K562 (cell line): ENCODE data around the gene EPN3. TPM values are rescaled to one million over a fixed set of nuclear protein-coding genes. Genes with fewer than 3 reads are reported as not detected.
A peak's percentile ranks its signal among the peaks of the same experiment; 100 is the strongest.

ENCODE experiments used
- ATAC-seq: fragments of 200-7000 bp; cut with Tn5 transposase; 3 replicates; pipeline ENCODE4 v1.9.1; 2020; ENCODE audit warnings: moderate library complexity
- Bru-seq: library from RNA; stranded (reverse); fragments of 400-500 nt; gene quantifications from one replicate; lab custom pipeline; 2021; lab: Mats Ljungman, UMichigan
- BruChase-seq, 2 experiments: library from RNA; stranded (reverse); fragments of 400-500 nt; gene quantifications; one replicate each; lab custom pipeline; 2021; lab: Mats Ljungman, UMichigan
- BruUV-seq: library from RNA; stranded (reverse); fragments of 400-500 nt; replicated peaks from 2 replicates; lab custom pipeline; 2021; lab: Mats Ljungman, UMichigan
- CTCF ChIA-PET: fragments of 300-600 bp; formaldehyde crosslinking; extraction: SDS; loops from one replicate; lab custom pipeline; 2021; ENCODE audit warnings: low intra/inter-chr PET ratio; lab: Yijun Ruan, JAX
- POLR2A ChIA-PET: fragments of 300-600, 350-650 bp; sonication (Branson Sonifier 250); formaldehyde crosslinking; extraction: SDS; loops from one replicate; lab custom pipeline; 2021; ENCODE audit warnings: antibody characterized with exemption, inconsistent platforms; lab: Yijun Ruan, JAX
- DNase-seq, 4 experiments: peaks; one replicate each; pipeline versions ENCODE4 v3.0.0 to v3.0.0-alpha.2; 2011 to 2018; ENCODE audit warnings: low spot score in 3 of 4, mixed read lengths in 3 of 4; ENCODE audit errors: extremely low read depth in 1 of 4
- FAIRE-seq: peaks from 2 replicates; lab custom pipeline; 2011; peaks lifted over from hg19 to GRCh38; lab: Jason Lieb, UNC
- H2AFZ ChIP-seq: 2 replicates; pipeline ENCODE4 v1.6.0; 2011; ENCODE audit warnings: low read depth, low read length, control low read depth, inconsistent platforms
- H3K27ac ChIP-seq: fragments of 200-600 bp; 3 replicates; pipeline ENCODE4 v1.8.0; 2011; ENCODE audit warnings: low read depth, mild to moderate bottlenecking, control low read depth, inconsistent platforms, low read length, moderate library complexity, mixed read lengths; ENCODE audit errors: extremely low read depth
- H3K27me3 ChIP-seq, 2 experiments: fragments of 300-600 bp in 1 of 2; 2 replicates in 1 of 2; 3 replicates in 1 of 2; pipeline versions ENCODE4 v1.6.0 to v1.8.0; 2011; ENCODE audit warnings: inconsistent platforms in 2 of 2, low read length in 2 of 2, mild to moderate bottlenecking in 1 of 2, mixed read lengths in 1 of 2, moderate library complexity in 1 of 2; ENCODE audit not compliant: control insufficient read depth in 2 of 2, insufficient read depth in 2 of 2
- H3K36me3 ChIP-seq: fragments of 300-600 bp; 3 replicates; pipeline ENCODE4 v1.8.0; 2011; ENCODE audit warnings: mild to moderate bottlenecking, low read length, inconsistent platforms; ENCODE audit not compliant: control insufficient read depth, insufficient read depth
- H3K4me1 ChIP-seq, 2 experiments: fragments of 200-600 bp in 1 of 2; replicated peaks in 1 of 2; 2 replicates in 1 of 2; 3 replicates in 1 of 2; pipeline versions ENCODE4 v1.5.1 to v1.8.0; 2011; ENCODE audit warnings: inconsistent platforms in 2 of 2, low read length in 2 of 2, mild to moderate bottlenecking in 1 of 2, mixed read lengths in 1 of 2, moderate library complexity in 1 of 2; ENCODE audit not compliant: control insufficient read depth in 2 of 2, insufficient read depth in 2 of 2
- H3K4me2 ChIP-seq: 2 replicates; pipeline ENCODE4 v1.6.1; 2011; ENCODE audit warnings: low read length, control low read depth, inconsistent platforms, mixed read lengths; ENCODE audit not compliant: insufficient read depth
- H3K4me3 ChIP-seq: fragments of 200-600 bp; sonication (generic), shearing (Covaris generic); 2 replicates; pipeline ENCODE4 v1.5.1; 2016; ENCODE audit warnings: control low read depth, inconsistent platforms
- H3K79me2 ChIP-seq: fragments of 200-600 bp; 3 replicates; pipeline ENCODE4 v1.8.0; 2011; ENCODE audit warnings: low read length, inconsistent platforms; ENCODE audit not compliant: control insufficient read depth, insufficient read depth
- H3K9ac ChIP-seq, 2 experiments: 2 replicates each; pipeline versions ENCODE4 v1.6.0 to v1.6.1; 2011; ENCODE audit warnings: low read depth in 2 of 2, low read length in 2 of 2, control low read depth in 1 of 2, inconsistent platforms in 1 of 2, mild to moderate bottlenecking in 1 of 2, mixed read lengths in 1 of 2; ENCODE audit not compliant: insufficient read depth in 1 of 2
- H3K9me1 ChIP-seq: one replicate; pipeline ENCODE4 v1.6.0; 2011; ENCODE audit warnings: inconsistent platforms, mild to moderate bottlenecking, low read length, moderate library complexity; ENCODE audit not compliant: control insufficient read depth, insufficient read depth
- H3K9me3 ChIP-seq: replicated peaks from 2 replicates; pipeline ENCODE4 v1.5.1; 2011; ENCODE audit warnings: low read depth, low read length, inconsistent platforms; ENCODE audit not compliant: control insufficient read depth, insufficient read depth
- H4K20me1 ChIP-seq: replicated peaks from 2 replicates; pipeline ENCODE4 v1.6.1; 2011; ENCODE audit warnings: low read length, inconsistent platforms, mixed read lengths; ENCODE audit not compliant: control insufficient read depth, insufficient read depth
- PURB ChIP-seq: sonication (generic); formaldehyde crosslinking; IDR thresholded peaks from 2 replicates; pipeline ENCODE4 v1.9.0; 2021; ENCODE audit warnings: low read depth, mild to moderate bottlenecking, missing genetic modification reagents
- ZBTB7A ChIP-seq: IDR thresholded peaks from 2 replicates; pipeline ENCODE4 v1.6.1; 2011; ENCODE audit warnings: low read depth, mild to moderate bottlenecking, low read length, moderate library complexity, borderline replicate concordance; ENCODE audit not compliant: control insufficient read depth
- WGBS: fragments of 100-300 bp; shearing (Covaris generic); methylation state at CpG from one replicate; pipeline ENCODE4 v1.1.6; 2016; ENCODE audit warnings: low coverage, mixed read lengths; ENCODE audit not compliant: insufficient coverage; ENCODE audit errors: missing lambda C conversion rate; 5-methylcytosine and 5-hydroxymethylcytosine counted together
- in situ Hi-C: fragments of 300-500 bp; cut with MboI; formaldehyde crosslinking; loops from 4 replicates; pipeline ENCODE4 v1.15.0; 2018; ENCODE audit warnings: inconsistent platforms, mixed read lengths
- intact Hi-C: fragments of 100-400 bp; cut with micrococcal nuclease; formaldehyde crosslinking; loops from 2 replicates; pipeline ENCODE4 v1.14.2; 2022
- long read RNA-seq, 3 experiments: library from polyadenylated mRNA in 2 of 3; library from RNA in 1 of 3; unstranded in 2 of 3; stranded (forward) in 1 of 3; transcript quantifications; one replicate each; pipeline ENCODE4 v2.0.0, GENCODE V29; 2019 to 2022
- polyA minus RNA-seq, 3 experiments: library from RNA; depleted of rRNA, polyadenylated mRNA; stranded (reverse); fragments of >200 nt; gene quantifications; 2 replicates each; pipeline ENCODE4 v1.2.3, GENCODE V29; 2011
- polyA plus RNA-seq, 8 experiments: library from polyadenylated mRNA; depleted of rRNA in 4 of 8; stranded (reverse) in 5 of 8; unstranded in 3 of 8; fragments of >200 nt; fragmentation: Nextera tagmentation in 2 of 8; fragmentation: Illumina TruSeq in 1 of 8; extraction: Ambion mirVana in 2 of 8; extraction: Trizol in 1 of 8; gene quantifications; 2 replicates each; pipeline versions ENCODE4 v1.2.1 to v1.2.3, GENCODE V29; 2011 to 2014; ENCODE audit warnings: inconsistent platforms in 1 of 8, missing spikeins in 1 of 8
- total RNA-seq, 7 experiments: library from RNA; depleted of rRNA in 6 of 7; stranded (reverse); fragments of >200 nt in 6 of 7; fragmentation: Illumina TruSeq in 2 of 7; extraction: Trizol in 2 of 7; gene quantifications; 2 replicates each; pipeline versions ENCODE4 v1.2.1 to v1.2.3, GENCODE V29; 2011 to 2021; ENCODE audit warnings: low replicate concordance in 1 of 7
- TF ChIP-seq, protein P1 (sequence below), 2 experiments: fragments of 450-650 bp in 1 of 2; IDR thresholded peaks; 2 replicates each; pipeline ENCODE4 v1.6.1; 2011 to 2017; ENCODE audit warnings: low read depth in 2 of 2, antibody characterized with exemption in 1 of 2, borderline replicate concordance in 1 of 2, low read length in 1 of 2, mild to moderate bottlenecking in 1 of 2, mixed read lengths in 1 of 2; ENCODE audit not compliant: control insufficient read depth in 1 of 2
- TF ChIP-seq, protein P2 (sequence below): sonication (generic); formaldehyde crosslinking; IDR thresholded peaks from 2 replicates; pipeline ENCODE4 v1.8.0; 2022; ENCODE audit warnings: missing genetic modification reagents, mild to moderate bottlenecking, moderate library complexity, borderline replicate concordance

Gene EPN3
- 0.09 TPM in 1 of 2 replicates, not detected in the other for total RNA-seq (2011; cell fraction: chromatin; rRNA removed; ENCODE audit: low replicate concordance)
- 0.33 TPM in 1 of 2 replicates, not detected in the other for total RNA-seq (2011; cell fraction: nucleolus; rRNA removed)
- not detected in 2 replicates for total RNA-seq (2011; cell fraction: nucleoplasm; rRNA removed)
- total RNA-seq (2014; rRNA removed), result not detected in 2 replicates
- total RNA-seq (2014; rRNA removed; fragmentation: Illumina TruSeq; extraction: Trizol), result not detected in 2 replicates
- total RNA-seq (2015; rRNA removed; fragmentation: Illumina TruSeq; extraction: Trizol), result not detected in 2 replicates
- 0.16 TPM in 2 replicates for total RNA-seq (2021)
- polyA plus RNA-seq (2011; rRNA removed), result not detected in 2 replicates
- polyA plus RNA-seq (2011; cell fraction: cytosol; rRNA removed), result 0.01 TPM in 1 of 2 replicates, not detected in the other
- 0.04 and 0.07 TPM in 2 replicates for polyA plus RNA-seq (2011; cell fraction: nucleus; rRNA removed)
- not detected in 2 replicates for polyA plus RNA-seq (2012)
- polyA plus RNA-seq (2014; fragmentation: Illumina TruSeq; extraction: Trizol), result not detected in 2 replicates
- polyA plus RNA-seq (2014; fragmentation: Nextera tagmentation; extraction: Ambion mirVana), result not detected
- not detected in 2 replicates for polyA plus RNA-seq (2014; rRNA removed)
- 0.09 TPM in 1 of 2 replicates, not detected in the other for polyA minus RNA-seq (2011; rRNA and poly(A)+ RNA removed)
- not detected in 2 replicates for polyA minus RNA-seq (2011; cell fraction: cytosol; rRNA and poly(A)+ RNA removed)
- polyA minus RNA-seq (2011; cell fraction: nucleus; rRNA and poly(A)+ RNA removed), result 0.11 TPM in 1 of 2 replicates, not detected in the other
- percentile 21 among the genes with signal in this experiment for Bru-seq, nascent RNA
- BruChase-seq, experiment 1, labeled RNA remaining after a 2-hour chase, result percentile 15 among the genes with signal in this experiment
- percentile 13 among the genes with signal in this experiment for BruChase-seq, experiment 2, labeled RNA remaining after a 6-hour chase
- long read RNA-seq, experiment 1, result 0 reads
- long read RNA-seq, experiment 2, result 0 reads
- long read RNA-seq, experiment 3, result 0 reads

DNA sequence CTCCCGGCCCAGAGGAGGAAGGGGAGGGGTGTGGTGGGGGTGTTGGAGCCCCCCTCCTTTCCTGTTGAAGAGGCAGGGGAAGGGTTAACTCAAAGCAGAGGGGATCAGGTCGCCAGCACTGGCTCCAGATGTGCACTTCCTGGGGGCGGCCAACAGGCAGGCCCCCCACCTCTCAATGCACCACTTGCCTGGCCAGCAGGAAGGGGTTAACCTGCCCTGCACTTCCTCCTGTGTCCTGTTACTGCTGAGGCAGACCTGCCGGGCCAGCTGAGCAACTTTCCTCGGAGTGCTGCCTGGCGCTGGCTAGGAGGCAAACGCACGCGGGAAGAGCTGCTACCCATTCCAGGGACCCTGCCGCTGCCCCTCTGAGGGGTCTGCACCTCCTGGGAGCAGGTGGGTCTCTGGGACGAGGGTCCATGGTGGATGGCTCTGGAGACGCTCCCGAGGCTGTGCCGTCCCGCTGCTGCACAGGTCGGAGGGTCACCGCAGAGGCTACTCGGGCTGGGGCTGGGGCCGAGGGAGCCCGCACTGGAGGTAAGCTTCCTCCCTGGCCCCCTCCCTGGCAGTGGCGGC lies at the start of gene EPN3:
TSS of gene EPN3 (plus strand) at position 284 of the 573 bp plus-strand sequence. CDS start 3,822 bp downstream, outside the sequence.
- no peak within 1 kb of the TSS for H3K27ac ChIP-seq
- ATAC-seq (peak; percentile 48), FAIRE-seq (no peak), DNase-seq (no peak)
- no peaks in the 10 kb centered on the region for H3K9me1 ChIP-seq
- ChIA-PET CTCF (no interaction called here), POLR2A (interaction anchor here (0.5 to 1.1 kb wide), 3 partner anchors 9 to 184 kb away, joined by 3 to 4 read pairs (median 3); no protein-coding TSS in a partner anchor)
- TF ChIP-seq, protein P1, sequence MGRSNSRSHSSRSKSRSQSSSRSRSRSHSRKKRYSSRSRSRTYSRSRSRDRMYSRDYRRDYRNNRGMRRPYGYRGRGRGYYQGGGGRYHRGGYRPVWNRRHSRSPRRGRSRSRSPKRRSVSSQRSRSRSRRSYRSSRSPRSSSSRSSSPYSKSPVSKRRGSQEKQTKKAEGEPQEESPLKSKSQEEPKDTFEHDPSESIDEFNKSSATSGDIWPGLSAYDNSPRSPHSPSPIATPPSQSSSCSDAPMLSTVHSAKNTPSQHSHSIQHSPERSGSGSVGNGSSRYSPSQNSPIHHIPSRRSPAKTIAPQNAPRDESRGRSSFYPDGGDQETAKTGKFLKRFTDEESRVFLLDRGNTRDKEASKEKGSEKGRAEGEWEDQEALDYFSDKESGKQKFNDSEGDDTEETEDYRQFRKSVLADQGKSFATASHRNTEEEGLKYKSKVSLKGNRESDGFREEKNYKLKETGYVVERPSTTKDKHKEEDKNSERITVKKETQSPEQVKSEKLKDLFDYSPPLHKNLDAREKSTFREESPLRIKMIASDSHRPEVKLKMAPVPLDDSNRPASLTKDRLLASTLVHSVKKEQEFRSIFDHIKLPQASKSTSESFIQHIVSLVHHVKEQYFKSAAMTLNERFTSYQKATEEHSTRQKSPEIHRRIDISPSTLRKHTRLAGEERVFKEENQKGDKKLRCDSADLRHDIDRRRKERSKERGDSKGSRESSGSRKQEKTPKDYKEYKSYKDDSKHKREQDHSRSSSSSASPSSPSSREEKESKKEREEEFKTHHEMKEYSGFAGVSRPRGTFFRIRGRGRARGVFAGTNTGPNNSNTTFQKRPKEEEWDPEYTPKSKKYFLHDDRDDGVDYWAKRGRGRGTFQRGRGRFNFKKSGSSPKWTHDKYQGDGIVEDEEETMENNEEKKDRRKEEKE (IDR thresholded peaks at IDR 0.05; ENCODE audit: borderline replicate concordance in 1 of 2, control insufficient read depth in 1 of 2, low read depth in 2 of 2, low read length in 1 of 2), result no peak
- no peak for TF ChIP-seq PURB (CRISPR knock-in tag)
- TF ChIP-seq, protein P2, sequence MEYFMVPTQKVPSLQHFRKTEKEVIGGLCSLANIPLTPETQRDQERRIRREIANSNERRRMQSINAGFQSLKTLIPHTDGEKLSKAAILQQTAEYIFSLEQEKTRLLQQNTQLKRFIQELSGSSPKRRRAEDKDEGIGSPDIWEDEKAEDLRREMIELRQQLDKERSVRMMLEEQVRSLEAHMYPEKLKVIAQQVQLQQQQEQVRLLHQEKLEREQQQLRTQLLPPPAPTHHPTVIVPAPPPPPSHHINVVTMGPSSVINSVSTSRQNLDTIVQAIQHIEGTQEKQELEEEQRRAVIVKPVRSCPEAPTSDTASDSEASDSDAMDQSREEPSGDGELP (CRISPR knock-in tag), result peak; percentile 38; the same call in 1 of the 2 replicates
- TF ChIP-seq ZBTB7A, result 0 out of 2 replicates have a peak, but pooled peaks have one; percentile 24
- H3K27me3 ChIP-seq, result peaks cover 37 to 64% of the 10 kb centered on the region in 2 experiments; a peak in 4 of 5 replicates
- peaks cover 0 to 30% of the 10 kb centered on the region in 2 experiments; a peak in 3 of 5 replicates for H3K4me1 ChIP-seq
- under 1% methylated on average over 18 of the region's 21 CpGs for WGBS
- no peak within 1 kb of the TSS for H2AFZ ChIP-seq
- H3K4me2 ChIP-seq, result no peak within 1 kb of the TSS
- H3K9ac ChIP-seq, result peak within 1 kb of the TSS in 1 of 2 experiments; percentile 68; a peak in 2 of 4 replicates
- H3K9me3 ChIP-seq, result no peaks in the 10 kb centered on the region
- no peaks in the 10 kb centered on the region for H3K79me2 ChIP-seq
- intact Hi-C loops, result no loop called here
- peaks cover 16% of the 10 kb centered on the region; the same call in 1 of the 2 replicates for H4K20me1 ChIP-seq
- no peaks in the 10 kb centered on the region for H3K36me3 ChIP-seq
- no TSS peak for BruUV-seq
- in situ Hi-C loops, result no loop called here
- no peak within 1 kb of the TSS for H3K4me3 ChIP-seq
